Measurements from ENCODE around the gene KIR3DL3.
"Not testable (repeated sequence)": the region's sequence is repeated elsewhere in the genome, so short reads cannot be mapped to it uniquely, and the experiment has no call there.

KIR3DL3 gene

GRCh38 chr19:54766464-54766863 is 42.2 kb downstream of the KIR3DL3 start:
- not testable (repeated sequence) for DNase-seq (ENCODE audit: low read depth)

GRCh38 chr19:54769646-54770045 is 45.4 kb downstream of the KIR3DL3 start, which contains the start of gene KIR2DL1:
Gene KIR2DL1, plus strand, starts transcription at chr19:54769793. Its CDS starts 58 bp downstream, at chr19:54769851.
- DNase-seq (ENCODE audit: low read depth); H3K4me3 ChIP-seq (ENCODE audit: low read depth, low read length): not testable (repeated sequence)

More at GRCh38 chr19:54766464-54766863, 42.2 kb downstream of the KIR3DL3 start:
- not testable (repeated sequence) for H3K4me3 ChIP-seq (ENCODE audit: low read depth, low read length)

GRCh38 chr19:54770511-54770910 is 46.3 kb downstream of the KIR3DL3 start:
- not testable (repeated sequence) for DNase-seq (ENCODE audit: low read depth); H3K4me3 ChIP-seq (ENCODE audit: low read depth, low read length)

- not testable (repeated sequence) for H3K4me3 ChIP-seq (ENCODE audit: low read depth, low read length); DNase-seq (ENCODE audit: low read depth)
Measured at GRCh38 chr19:54771018-54771960, 47.0 kb downstream of the KIR3DL3 start.

- not testable (repeated sequence) for DNase-seq (ENCODE audit: low read depth)
Measured at GRCh38 chr19:54772666-54773065, 48.4 kb downstream of the KIR3DL3 start.

GRCh38 chr19:54775095-54775815 is 51.0 kb downstream of the KIR3DL3 start:
- DNase-seq (ENCODE audit: low read depth); H3K4me3 ChIP-seq (ENCODE audit: low read depth, low read length): not testable (repeated sequence)

More at GRCh38 chr19:54772666-54773065, 48.4 kb downstream of the KIR3DL3 start:
- not testable (repeated sequence) for H3K4me3 ChIP-seq (ENCODE audit: low read depth, low read length)

GRCh38 chr19:54775830-54776229 is 51.6 kb downstream of the KIR3DL3 start:
- DNase-seq (ENCODE audit: low read depth); H3K4me3 ChIP-seq (ENCODE audit: low read depth, low read length): not testable (repeated sequence)

- not testable (repeated sequence) for H3K4me3 ChIP-seq (ENCODE audit: low read depth, low read length); DNase-seq (ENCODE audit: low read depth)
Measured at GRCh38 chr19:54777851-54778250, 53.6 kb downstream of the KIR3DL3 start.

- DNase-seq (ENCODE audit: low read depth); H3K4me3 ChIP-seq (ENCODE audit: low read depth, low read length): not testable (repeated sequence)
Measured at GRCh38 chr19:54778896-54779295, 54.7 kb downstream of the KIR3DL3 start.

GRCh38 chr19:54782916-54783315 is 58.7 kb downstream of the KIR3DL3 start:
- DNase-seq (ENCODE audit: low read depth); H3K4me3 ChIP-seq (ENCODE audit: low read depth, low read length): not testable (repeated sequence)
